Upper lobe of left lung (tissue), 6 donors: ENCODE results near the gene QSOX1. TPM values are rescaled to one million over a fixed set of nuclear protein-coding genes. Genes with fewer than 3 reads are reported as not detected.
A peak's percentile ranks its signal among the peaks of the same experiment; 100 is the strongest.

Experiments
- ATAC-seq, 2 donors: fragments of 200-7000 bp; cut with Tn5 transposase; one replicate each; pipeline ENCODE4 v1.9.1; 2022; ENCODE audit warnings: mild to moderate bottlenecking in 2 of 2, moderate library complexity in 2 of 2; ENCODE audit not compliant: low FRiP score in 2 of 2
- DNase-seq, 2 donors: peaks; one replicate each; pipeline ENCODE4 v3.0.0-alpha.2; 2019 to 2020
- H3K27ac ChIP-seq, 4 donors: fragments of 200-600 bp; sonication (generic); one replicate each; pipeline ENCODE4 v1.5.1; 2016 to 2019
- H3K27me3 ChIP-seq, 4 donors: fragments of 200-600 bp; sonication (generic); one replicate each; pipeline ENCODE4 v1.5.1; 2017 to 2019
- H3K36me3 ChIP-seq, 4 donors: fragments of 200-600 bp; sonication (generic); one replicate each; pipeline ENCODE4 v1.5.1; 2016 to 2019
- H3K4me1 ChIP-seq, 4 donors: fragments of 200-600 bp; sonication (generic); one replicate each; pipeline ENCODE4 v1.5.1; 2018 to 2019
- H3K4me3 ChIP-seq, 4 donors: fragments of 200-600 bp; sonication (generic); one replicate each; pipeline ENCODE4 v1.5.1; 2017 to 2019; ENCODE audit warnings: mild to moderate bottlenecking in 2 of 4, moderate library complexity in 1 of 4
- H3K9me3 ChIP-seq, 4 donors: fragments of 200-600 bp; sonication (generic); one replicate each; pipeline ENCODE4 v1.5.1; 2018 to 2019
- CTCF ChIP-seq, 6 experiments: fragments of 450-650 bp in 4 of 6; fragments of 200-600 bp in 2 of 6; sonication (generic) in 2 of 6; IDR thresholded peaks; one replicate each; pipeline ENCODE4 v1.5.1; 2016 to 2019; ENCODE audit warnings: antibody characterized with exemption in 6 of 6
- EP300 ChIP-seq, 4 donors: sonication (generic); formaldehyde crosslinking; IDR thresholded peaks; one replicate each; pipeline ENCODE4 v1.5.1; 2017; ENCODE audit warnings: antibody characterized with exemption in 4 of 4, control low read depth in 2 of 4
- POLR2A ChIP-seq, 4 donors: fragments of 450-650 bp; IDR thresholded peaks; one replicate each; pipeline ENCODE4 v1.5.1; 2016 to 2017; ENCODE audit warnings: antibody characterized with exemption in 4 of 4, mild to moderate bottlenecking in 2 of 4
- POLR2AphosphoS5 ChIP-seq, 2 donors: sonication (generic); formaldehyde crosslinking; IDR thresholded peaks; one replicate each; pipeline ENCODE4 v1.5.1; 2017; ENCODE audit warnings: antibody characterized with exemption in 2 of 2
- whole genome bisulfite sequencing, 2 donors: methylation state at CpG; one replicate each; pipeline ENCODE4 v1.1.5; 2017 to 2018; 5-methylcytosine and 5-hydroxymethylcytosine counted together
- total RNA-seq, 6 donors: library from RNA; depleted of rRNA in 4 of 6; stranded (reverse); fragments of >200 nt in 4 of 6; gene quantifications; one replicate each; pipeline versions ENCODE4 v1.1.0 to v1.2.1, GENCODE V29; 2016 to 2021
- donor health status: DM: no; HTN: no; CAD: no; lungs with moderate emphysema.
- donor health status: DM: no; HTN: yes; CAD: no; lungs with severe emphysema.

QSOX1 gene
- total RNA-seq, 6 donors from 2014 or later, result 61.8 to 380 (median 201) TPM

GRCh38 chr1:180211860-180212229 lies 57.2 kb downstream of the QSOX1 start:
- Histone ChIP-seq H3K9me3 (no peaks in the 10 kb centered on the region), H3K36me3 (no peaks in the 10 kb centered on the region), H3K4me1 (peaks cover 0 to 6% (median 0%) of the 10 kb centered on the region in 4 donors), H3K4me3 (no peak overlapping the region), H3K27me3 (no peaks in the 10 kb centered on the region), H3K27ac (no peak overlapping the region)
- DNase-seq (no peak), ATAC-seq (no peak)
- WGBS, 2 donors, result 75 to 78% methylated on average over 8 of the region's 8 CpGs
- TF ChIP-seq POLR2AphosphoS5 (IDR thresholded peaks at IDR 0.05) (no peak), CTCF (IDR thresholded peaks at IDR 0.05) (no peak), POLR2A (IDR thresholded peaks at IDR 0.05) (no peak), EP300 (IDR thresholded peaks at IDR 0.05) (no peak)

GRCh38 chr1:180213401-180214170 lies 58.9 kb downstream of the QSOX1 start:
- no peak for DNase-seq
- TF ChIP-seq EP300 (IDR thresholded peaks at IDR 0.05), result no peak
- no peak for TF ChIP-seq CTCF (IDR thresholded peaks at IDR 0.05)
- no peak for TF ChIP-seq POLR2AphosphoS5 (IDR thresholded peaks at IDR 0.05)
- TF ChIP-seq POLR2A (IDR thresholded peaks at IDR 0.05), result no peak
- H3K9me3 ChIP-seq, result no peaks in the 10 kb centered on the region
- H3K4me1 ChIP-seq, result peaks cover 0 to 6% (median 0%) of the 10 kb centered on the region in 4 donors
- WGBS, 2 donors, result 57 to 65% methylated on average over 15 of the region's 15 CpGs
- H3K4me3 ChIP-seq, result peak overlapping the region in 1 of 4 donors; percentile 8
- no peak overlapping the region for H3K27ac ChIP-seq
- H3K27me3 ChIP-seq, result no peaks in the 10 kb centered on the region
- no peaks in the 10 kb centered on the region for H3K36me3 ChIP-seq
- no peak for ATAC-seq

GRCh38 chr1:180215856-180216625 lies 61.4 kb downstream of the QSOX1 start:
- WGBS, 2 donors, result 77 to 87% methylated on average over 18 to 22 of the region's 22 CpGs
- H3K27ac ChIP-seq, result no peak overlapping the region

GRCh38 chr1:180217006-180217405 lies 62.3 kb downstream of the QSOX1 start:
- Histone ChIP-seq H3K27ac (no peak overlapping the region), H3K4me3 (no peak overlapping the region), H3K9me3 (no peaks in the 10 kb centered on the region), H3K4me1 (peaks cover 0 to 6% (median 0%) of the 10 kb centered on the region in 4 donors), H3K36me3 (no peaks in the 10 kb centered on the region), H3K27me3 (no peaks in the 10 kb centered on the region)
- TF ChIP-seq POLR2AphosphoS5 (IDR thresholded peaks at IDR 0.05) (no peak), CTCF (IDR thresholded peaks at IDR 0.05) (no peak), POLR2A (IDR thresholded peaks at IDR 0.05) (no peak), EP300 (IDR thresholded peaks at IDR 0.05) (no peak)
- ATAC-seq (no peak), DNase-seq (no peak)
- WGBS, 2 donors, result 58 to 77% methylated on average over 7 of the region's 7 CpGs

More at GRCh38 chr1:180215856-180216625, 61.4 kb downstream of the QSOX1 start:
- Histone ChIP-seq H3K4me3 (no peak overlapping the region), H3K4me1 (peaks cover 0 to 6% (median 0%) of the 10 kb centered on the region in 4 donors), H3K9me3 (no peaks in the 10 kb centered on the region), H3K27me3 (no peaks in the 10 kb centered on the region), H3K36me3 (no peaks in the 10 kb centered on the region)
- ATAC-seq (no peak), DNase-seq (no peak)
- no peak for TF ChIP-seq EP300 (IDR thresholded peaks at IDR 0.05)
- TF ChIP-seq POLR2A (IDR thresholded peaks at IDR 0.05), result no peak
- no peak for TF ChIP-seq POLR2AphosphoS5 (IDR thresholded peaks at IDR 0.05)
- no peak for TF ChIP-seq CTCF (IDR thresholded peaks at IDR 0.05)
